ENCODE data around the gene ENTPD6.

DNA sequence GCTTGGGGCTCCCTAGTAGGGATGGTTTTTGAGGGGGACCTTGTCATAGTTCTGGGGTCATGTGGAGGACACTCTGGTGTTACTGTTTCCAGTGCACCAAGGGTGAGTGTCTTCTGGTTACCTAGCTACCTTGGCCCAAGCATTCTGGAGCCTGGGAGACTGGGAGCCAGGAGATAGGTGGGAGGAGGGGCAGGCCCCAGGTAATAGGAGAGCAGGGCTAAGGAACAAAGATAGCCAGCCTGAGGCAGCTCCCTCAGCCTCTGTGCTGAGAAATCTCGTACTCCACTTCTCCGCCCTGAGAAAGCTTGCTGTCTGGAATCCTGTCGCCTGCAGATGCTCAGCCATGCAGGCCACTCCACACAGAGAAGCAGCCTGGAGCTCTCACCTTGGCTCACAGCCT is 8.3 kb upstream of the ENTPD6 start:
- no peak for TF ChIP-seq POLR2A (IDR thresholded peaks at IDR 0.05)
- TF ChIP-seq, protein P1, sequence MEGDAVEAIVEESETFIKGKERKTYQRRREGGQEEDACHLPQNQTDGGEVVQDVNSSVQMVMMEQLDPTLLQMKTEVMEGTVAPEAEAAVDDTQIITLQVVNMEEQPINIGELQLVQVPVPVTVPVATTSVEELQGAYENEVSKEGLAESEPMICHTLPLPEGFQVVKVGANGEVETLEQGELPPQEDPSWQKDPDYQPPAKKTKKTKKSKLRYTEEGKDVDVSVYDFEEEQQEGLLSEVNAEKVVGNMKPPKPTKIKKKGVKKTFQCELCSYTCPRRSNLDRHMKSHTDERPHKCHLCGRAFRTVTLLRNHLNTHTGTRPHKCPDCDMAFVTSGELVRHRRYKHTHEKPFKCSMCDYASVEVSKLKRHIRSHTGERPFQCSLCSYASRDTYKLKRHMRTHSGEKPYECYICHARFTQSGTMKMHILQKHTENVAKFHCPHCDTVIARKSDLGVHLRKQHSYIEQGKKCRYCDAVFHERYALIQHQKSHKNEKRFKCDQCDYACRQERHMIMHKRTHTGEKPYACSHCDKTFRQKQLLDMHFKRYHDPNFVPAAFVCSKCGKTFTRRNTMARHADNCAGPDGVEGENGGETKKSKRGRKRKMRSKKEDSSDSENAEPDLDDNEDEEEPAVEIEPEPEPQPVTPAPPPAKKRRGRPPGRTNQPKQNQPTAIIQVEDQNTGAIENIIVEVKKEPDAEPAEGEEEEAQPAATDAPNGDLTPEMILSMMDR (IDR thresholded peaks at IDR 0.05): no peak

Data from uterus (tissue), 2 donors.